ENCODE measurements around the gene NEIL3. TPM values are rescaled to one million over a fixed set of nuclear protein-coding genes. Genes with fewer than 3 reads are reported as not detected.

The NEIL3 gene
- total RNA-seq, 4 donors from 2014 or later, result 0.57 TPM; not detected in 3

- no peak for ATAC-seq
- no peak overlapping the region for H3K4me3 ChIP-seq
- no peak for TF ChIP-seq POLR2A (IDR thresholded peaks at IDR 0.05)
- TF ChIP-seq POLR2AphosphoS5 (IDR thresholded peaks at IDR 0.05), result no peak
- no peak for TF ChIP-seq CTCF (IDR thresholded peaks at IDR 0.05)
- H3K4me1 ChIP-seq, result no peaks in the 10 kb centered on the region
- H3K27me3 ChIP-seq, result no peaks in the 10 kb centered on the region
- H3K27ac ChIP-seq, result no peak overlapping the region
- H3K9me3 ChIP-seq, result no peaks in the 10 kb centered on the region
- 41 to 49% methylated on average over 2 of the region's 2 CpGs for WGBS, 2 donors (ENCODE audit: low coverage in 1 of 2)
- no peaks in the 10 kb centered on the region for H3K36me3 ChIP-seq
These were observed 76.1 kb downstream of the NEIL3 start for GRCh38 chr4:177385576-177386277.

- no peak for ATAC-seq
- WGBS, 2 donors (ENCODE audit: low coverage in 1 of 2), result 74 to 77% methylated on average over 3 to 5 of the region's 5 CpGs
- H3K36me3 ChIP-seq, result no peaks in the 10 kb centered on the region
- no peaks in the 10 kb centered on the region for H3K4me1 ChIP-seq
- no peaks in the 10 kb centered on the region for H3K27me3 ChIP-seq
- no peak overlapping the region for H3K4me3 ChIP-seq
- no peak overlapping the region for H3K27ac ChIP-seq
- TF ChIP-seq EP300 (IDR thresholded peaks at IDR 0.05) (no peak), POLR2A (IDR thresholded peaks at IDR 0.05) (no peak), CTCF (IDR thresholded peaks at IDR 0.05) (no peak), POLR2AphosphoS5 (IDR thresholded peaks at IDR 0.05) (no peak)
- H3K9me3 ChIP-seq, result no peaks in the 10 kb centered on the region
These were observed 76.7 kb downstream of the NEIL3 start for GRCh38 chr4:177386278-177386815.

DNA sequence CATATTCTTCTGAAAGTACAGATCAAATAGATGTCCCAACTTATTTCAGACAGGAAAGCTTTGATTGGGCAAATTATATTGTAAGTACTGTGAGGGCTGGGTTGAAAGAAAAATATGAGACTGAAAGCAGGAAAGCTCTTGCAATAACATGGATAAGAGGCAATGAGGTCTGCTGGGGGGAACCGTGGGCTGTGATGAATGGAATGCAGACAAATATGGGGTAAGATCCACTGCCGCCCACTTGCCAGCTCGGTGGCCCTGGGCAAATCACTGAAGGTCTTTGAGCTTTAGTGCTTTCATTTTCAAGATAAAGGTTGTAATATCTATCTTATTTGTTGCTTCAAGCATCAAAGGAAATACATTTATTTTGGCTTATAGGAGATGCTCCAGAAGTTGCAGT lies 81.6 kb downstream of the NEIL3 start:
- Histone ChIP-seq H3K9me3 (no peaks in the 10 kb centered on the region), H3K4me3 (no peak overlapping the region), H3K36me3 (no peaks in the 10 kb centered on the region), H3K4me1 (no peaks in the 10 kb centered on the region), H3K27me3 (no peaks in the 10 kb centered on the region), H3K27ac (no peak overlapping the region)
- WGBS, 2 donors (ENCODE audit: low coverage in 1 of 2), result 71 to 85% methylated on average over 3 of the region's 3 CpGs
- TF ChIP-seq POLR2AphosphoS5 (IDR thresholded peaks at IDR 0.05) (no peak), CTCF (IDR thresholded peaks at IDR 0.05) (no peak), POLR2A (IDR thresholded peaks at IDR 0.05) (no peak)
- no peak for ATAC-seq

GRCh38 chr4:177391953-177392352 lies 82.3 kb downstream of the NEIL3 start:
- H3K4me1 ChIP-seq, result no peaks in the 10 kb centered on the region
- no peak for ATAC-seq
- no peaks in the 10 kb centered on the region for H3K27me3 ChIP-seq
- no peak overlapping the region for H3K4me3 ChIP-seq
- no peak overlapping the region for H3K27ac ChIP-seq
- no peaks in the 10 kb centered on the region for H3K36me3 ChIP-seq
- WGBS, 2 donors (ENCODE audit: low coverage in 1 of 2), result 73 to 80% methylated on average over 5 to 6 of the region's 6 CpGs
- H3K9me3 ChIP-seq, result no peaks in the 10 kb centered on the region
- TF ChIP-seq CTCF (IDR thresholded peaks at IDR 0.05) (no peak), EP300 (IDR thresholded peaks at IDR 0.05) (no peak), POLR2AphosphoS5 (IDR thresholded peaks at IDR 0.05) (no peak)

GRCh38 chr4:177393236-177393635 lies 83.6 kb downstream of the NEIL3 start:
- ATAC-seq, result no peak
- H3K27me3 ChIP-seq, result no peaks in the 10 kb centered on the region
- no peaks in the 10 kb centered on the region for H3K4me1 ChIP-seq
- 66 to 94% methylated on average over 5 to 6 of the region's 8 CpGs for WGBS, 2 donors (ENCODE audit: low coverage in 1 of 2)
- H3K36me3 ChIP-seq, result no peaks in the 10 kb centered on the region
- H3K9me3 ChIP-seq, result no peaks in the 10 kb centered on the region
- H3K4me3 ChIP-seq, result no peak overlapping the region
- H3K27ac ChIP-seq, result no peak overlapping the region
- TF ChIP-seq POLR2AphosphoS5 (IDR thresholded peaks at IDR 0.05) (no peak), CTCF (IDR thresholded peaks at IDR 0.05) (no peak), EP300 (IDR thresholded peaks at IDR 0.05) (no peak), POLR2A (IDR thresholded peaks at IDR 0.05) (no peak)

All from gastroesophageal sphincter (tissue), 4 donors.